ENCODE data around the gene CHI3L1.

The CHI3L1 gene

DNA sequence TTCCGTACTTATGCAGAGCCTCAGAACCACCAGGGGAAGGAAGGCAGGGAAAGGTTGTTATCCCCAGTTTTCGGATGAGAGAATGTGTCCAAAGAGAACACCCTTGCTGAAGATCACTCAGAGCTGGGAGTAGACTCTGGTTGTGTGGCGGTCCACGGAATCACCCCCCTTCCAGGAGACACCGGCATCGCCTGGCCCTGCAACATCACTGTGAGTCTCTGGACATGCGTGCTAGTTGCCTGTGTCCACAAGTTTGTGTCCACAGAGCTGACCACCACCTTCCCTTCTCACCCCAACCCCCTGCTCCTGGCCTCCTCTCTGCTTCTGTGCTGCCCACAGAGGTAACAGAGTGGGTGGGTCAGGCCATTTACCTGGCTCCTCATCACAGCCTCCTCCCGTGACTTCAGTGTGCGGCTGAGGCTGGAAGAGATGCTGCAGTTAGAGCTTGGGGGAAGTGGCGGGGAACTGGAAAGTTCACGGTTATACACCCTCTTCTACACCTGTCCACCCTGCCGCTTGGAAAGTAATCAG, 18.2 kb downstream of the CHI3L1 start:
- TF ChIP-seq, protein P1, sequence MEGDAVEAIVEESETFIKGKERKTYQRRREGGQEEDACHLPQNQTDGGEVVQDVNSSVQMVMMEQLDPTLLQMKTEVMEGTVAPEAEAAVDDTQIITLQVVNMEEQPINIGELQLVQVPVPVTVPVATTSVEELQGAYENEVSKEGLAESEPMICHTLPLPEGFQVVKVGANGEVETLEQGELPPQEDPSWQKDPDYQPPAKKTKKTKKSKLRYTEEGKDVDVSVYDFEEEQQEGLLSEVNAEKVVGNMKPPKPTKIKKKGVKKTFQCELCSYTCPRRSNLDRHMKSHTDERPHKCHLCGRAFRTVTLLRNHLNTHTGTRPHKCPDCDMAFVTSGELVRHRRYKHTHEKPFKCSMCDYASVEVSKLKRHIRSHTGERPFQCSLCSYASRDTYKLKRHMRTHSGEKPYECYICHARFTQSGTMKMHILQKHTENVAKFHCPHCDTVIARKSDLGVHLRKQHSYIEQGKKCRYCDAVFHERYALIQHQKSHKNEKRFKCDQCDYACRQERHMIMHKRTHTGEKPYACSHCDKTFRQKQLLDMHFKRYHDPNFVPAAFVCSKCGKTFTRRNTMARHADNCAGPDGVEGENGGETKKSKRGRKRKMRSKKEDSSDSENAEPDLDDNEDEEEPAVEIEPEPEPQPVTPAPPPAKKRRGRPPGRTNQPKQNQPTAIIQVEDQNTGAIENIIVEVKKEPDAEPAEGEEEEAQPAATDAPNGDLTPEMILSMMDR (IDR thresholded peaks at IDR 0.05; ENCODE audit: control extremely low read depth, extremely low read depth, low read depth, missing control alignments) = no peak
- POLR2A ChIA-PET = no interaction called here
- no peak for DNase-seq (ENCODE audit: extremely low spot score)
- CTCF ChIA-PET = interaction anchor here (0.9 to 5.7 kb wide), 5 partner anchors 10 to 128 kb away, joined by 3 to 86 read pairs (median 4); no protein-coding TSS in a partner anchor

DNA sequence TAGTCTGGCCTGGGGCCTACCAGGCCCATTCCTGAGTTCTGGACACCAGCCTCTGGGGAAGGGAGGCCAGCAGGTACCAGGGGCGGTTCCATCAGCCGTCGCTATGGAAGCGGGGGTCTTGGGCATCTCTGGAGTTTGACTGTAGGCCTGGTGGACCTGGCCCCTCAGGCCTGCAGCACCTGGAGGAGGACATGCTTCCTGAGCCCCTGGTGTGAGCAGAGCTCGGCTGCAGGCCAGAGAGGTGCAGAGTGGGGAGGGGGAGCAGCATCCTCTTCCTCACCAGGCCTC, 18.6 kb downstream of the CHI3L1 start:
- POLR2A ChIA-PET = no interaction called here
- DNase-seq (ENCODE audit: extremely low spot score) = no peak
- TF ChIP-seq, protein P1 (IDR thresholded peaks at IDR 0.05; ENCODE audit: control extremely low read depth, extremely low read depth, low read depth, missing control alignments) = no peak
- CTCF ChIA-PET = no interaction called here

DNA sequence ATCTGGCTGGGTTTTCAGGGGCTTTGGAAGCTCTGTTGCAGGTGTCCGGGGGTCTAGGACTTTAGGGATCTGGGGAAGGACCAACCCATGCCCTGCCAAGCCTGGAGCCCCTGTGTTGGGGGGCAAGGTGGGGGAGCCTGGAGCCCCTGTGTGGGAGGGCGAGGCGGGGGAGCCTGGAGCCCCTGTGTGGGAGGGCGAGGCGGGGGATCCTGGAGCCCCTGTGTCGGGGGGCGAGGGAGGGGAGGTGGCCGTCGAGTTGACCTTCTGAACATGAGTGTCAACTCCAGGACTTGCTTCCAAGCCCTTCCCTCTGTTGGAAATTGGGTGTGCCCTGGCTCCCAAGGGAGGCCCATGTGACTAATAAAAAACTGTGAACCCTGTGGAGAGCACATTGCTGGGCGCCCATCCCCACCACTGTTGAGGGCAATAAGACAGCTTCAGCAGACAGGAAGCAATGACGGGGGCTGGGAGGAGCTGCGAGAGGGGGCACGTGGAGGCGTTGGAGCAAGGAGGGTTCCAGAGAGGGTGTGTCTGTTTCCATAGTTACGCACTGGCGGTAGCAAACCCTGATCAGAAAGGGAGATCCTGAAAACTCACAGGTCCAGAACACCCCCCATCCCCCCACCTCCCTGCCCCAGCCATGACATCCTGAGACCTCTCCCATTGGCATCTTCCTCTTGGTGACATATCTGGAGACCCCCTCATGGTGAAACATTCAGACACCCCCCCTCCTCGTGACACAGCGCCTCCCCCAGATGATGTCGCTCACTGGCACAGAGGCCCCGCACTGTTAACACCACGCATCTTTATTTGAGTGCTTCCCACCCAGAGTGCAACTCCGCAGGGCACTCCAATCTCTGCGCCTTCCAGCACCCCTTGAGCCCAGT, 19.2 kb downstream of the CHI3L1 start:
- CTCF ChIA-PET = interaction anchor here (0.7 to 2.0 kb wide), 3 partner anchors 10 to 49 kb away, joined by 3 to 11 read pairs (median 3); no protein-coding TSS in a partner anchor
- TF ChIP-seq, protein P1 (IDR thresholded peaks at IDR 0.05; ENCODE audit: control extremely low read depth, extremely low read depth, low read depth, missing control alignments) = no peak
- POLR2A ChIA-PET = no interaction called here
- DNase-seq (ENCODE audit: extremely low spot score) = no peak

DNA sequence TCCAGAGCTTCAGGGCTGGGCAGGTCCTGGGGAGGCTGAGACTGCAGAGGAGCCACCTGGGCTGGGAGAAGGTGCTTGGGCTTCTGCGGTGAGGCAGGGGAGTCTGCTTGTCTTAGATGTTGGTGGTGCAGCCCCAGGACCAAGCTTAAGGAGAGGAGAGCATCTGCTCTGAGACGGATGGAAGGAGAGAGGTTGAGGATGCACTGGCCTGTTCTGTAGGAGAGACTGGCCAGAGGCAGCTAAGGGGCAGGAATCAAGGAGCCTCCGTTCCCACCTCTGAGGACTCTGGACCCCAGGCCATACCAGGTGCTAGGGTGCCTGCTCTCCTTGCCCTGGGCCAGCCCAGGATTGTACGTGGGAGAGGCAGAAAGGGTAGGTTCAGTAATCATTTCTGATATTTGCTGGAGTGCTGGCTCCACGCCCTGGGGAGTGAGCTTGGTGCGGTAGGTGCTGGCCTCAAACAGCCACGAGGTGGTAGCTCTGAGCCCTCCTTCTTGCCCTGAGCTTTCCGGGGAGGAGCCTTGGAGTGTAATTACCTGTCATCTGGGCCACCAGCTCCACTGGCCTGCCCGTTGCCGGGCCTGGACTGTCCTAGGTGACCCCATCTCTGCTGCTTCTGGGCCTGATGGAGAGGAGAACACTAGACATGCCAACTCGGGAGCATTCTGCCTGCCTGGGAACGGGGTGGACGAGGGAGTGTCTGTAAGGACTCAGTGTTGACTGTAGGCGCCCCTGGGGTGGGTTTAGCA, 20.1 kb downstream of the CHI3L1 start:
- TF ChIP-seq, protein P1 (IDR thresholded peaks at IDR 0.05; ENCODE audit: control extremely low read depth, extremely low read depth, low read depth, missing control alignments) = peak; percentile 34
- peak; percentile 59 for DNase-seq (ENCODE audit: extremely low spot score)
- ChIA-PET POLR2A (no interaction called here), CTCF (interaction anchor here (1.3 to 2.0 kb wide), 2 partner anchors 33 to 50 kb away, joined by 3 to 11 read pairs; no protein-coding TSS in a partner anchor)

DNA sequence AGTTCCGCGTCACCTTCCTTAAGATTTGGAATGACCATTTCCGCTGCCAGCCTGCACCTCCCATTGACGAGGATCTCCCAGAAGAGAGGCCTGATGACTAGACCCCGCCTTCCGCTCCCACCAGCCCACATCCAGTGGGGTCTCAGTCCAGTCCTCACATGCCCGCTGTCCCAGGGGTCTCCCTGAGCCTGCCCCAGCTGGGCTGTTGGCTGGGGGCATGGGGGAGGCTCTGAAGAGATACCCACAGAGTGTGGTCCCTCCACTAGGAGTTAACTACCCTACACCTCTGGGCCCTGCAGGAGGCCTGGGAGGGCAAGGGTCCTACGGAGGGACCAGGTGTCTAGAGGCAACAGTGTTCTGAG, 20.7 kb downstream of the CHI3L1 start:
- POLR2A ChIA-PET = no interaction called here
- no peak for DNase-seq (ENCODE audit: extremely low spot score)
- TF ChIP-seq, protein P1 (IDR thresholded peaks at IDR 0.05; ENCODE audit: control extremely low read depth, extremely low read depth, low read depth, missing control alignments) = no peak
- CTCF ChIA-PET = interaction anchor here (1.3 to 2.0 kb wide), 2 partner anchors 32 to 50 kb away, joined by 3 to 11 read pairs; no protein-coding TSS in a partner anchor

DNA sequence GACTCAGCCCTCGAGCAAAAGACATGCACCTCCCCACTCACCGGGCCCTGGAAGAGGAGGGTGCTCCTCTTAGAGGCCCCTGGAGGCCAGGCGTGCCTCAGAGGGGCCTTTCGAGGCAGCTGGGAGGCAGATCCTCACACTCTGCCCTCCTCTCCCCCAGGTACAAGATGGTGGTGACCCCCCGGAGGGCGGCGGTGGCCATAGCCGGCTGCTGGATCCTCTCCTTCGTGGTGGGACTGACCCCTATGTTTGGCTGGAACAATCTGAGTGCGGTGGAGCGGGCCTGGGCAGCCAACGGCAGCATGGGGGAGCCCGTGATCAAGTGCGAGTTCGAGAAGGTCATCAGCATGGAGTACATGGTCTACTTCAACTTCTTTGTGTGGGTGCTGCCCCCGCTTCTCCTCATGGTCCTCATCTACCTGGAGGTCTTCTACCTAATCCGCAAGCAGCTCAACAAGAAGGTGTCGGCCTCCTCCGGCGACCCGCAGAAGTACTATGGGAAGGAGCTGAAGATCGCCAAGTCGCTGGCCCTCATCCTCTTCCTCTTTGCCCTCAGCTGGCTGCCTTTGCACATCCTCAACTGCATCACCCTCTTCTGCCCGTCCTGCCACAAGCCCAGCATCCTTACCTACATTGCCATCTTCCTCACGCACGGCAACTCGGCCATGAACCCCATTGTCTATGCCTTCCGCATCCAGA, 21.3 kb downstream of the CHI3L1 start:
- ChIA-PET POLR2A (no interaction called here), CTCF (interaction anchor here (2.0 to 4.7 kb wide), 2 partner anchors 8 to 51 kb away, joined by 11 to 19 read pairs; no protein-coding TSS in a partner anchor)
- no peak for DNase-seq (ENCODE audit: extremely low spot score)
- TF ChIP-seq, protein P1 (IDR thresholded peaks at IDR 0.05; ENCODE audit: control extremely low read depth, extremely low read depth, low read depth, missing control alignments) = no peak
